Measurements from ENCODE around the gene ADH6.
"Not testable (repeated sequence)": the region's sequence is repeated elsewhere in the genome, so short reads cannot be mapped to it uniquely, and the experiment has no call there.

Gene ADH6

GRCh38 chr4:99200138-99200537 lies 18.9 kb downstream of the ADH6 start:
- WGBS, 2 experiments, result 100% methylated on average over 1 of the region's 1 CpG; no CpG with 5 or more reads in 1 of the 2 experiments
- no peak overlapping the region for H3K27ac ChIP-seq (ENCODE audit: insufficient read depth, low read depth, low read length, poor library complexity, severe bottlenecking)
- no peaks in the 10 kb centered on the region for H3K36me3 ChIP-seq (ENCODE audit: control insufficient read depth, insufficient read depth, low read length)
- no peak overlapping the region for H3K4me3 ChIP-seq (ENCODE audit: insufficient read depth, low read depth, low read length)
- H3K27me3 ChIP-seq (ENCODE audit: control insufficient read depth, insufficient read depth, low read length, poor library complexity, severe bottlenecking), result no peaks in the 10 kb centered on the region
- H3K4me1 ChIP-seq (ENCODE audit: control insufficient read depth, insufficient read depth, low read length), result no peaks in the 10 kb centered on the region
- H3K9me3 ChIP-seq (ENCODE audit: control insufficient read depth, low read length), result no peaks in the 10 kb centered on the region

- Histone ChIP-seq H3K27ac (ENCODE audit: insufficient read depth, low read depth, low read length, poor library complexity, severe bottlenecking) (no peak overlapping the region), H3K4me1 (ENCODE audit: control insufficient read depth, insufficient read depth, low read length) (no peaks in the 10 kb centered on the region), H3K4me3 (ENCODE audit: insufficient read depth, low read depth, low read length) (no peak overlapping the region), H3K27me3 (ENCODE audit: control insufficient read depth, insufficient read depth, low read length, poor library complexity, severe bottlenecking) (no peaks in the 10 kb centered on the region), H3K9me3 (ENCODE audit: control insufficient read depth, low read length) (no peaks in the 10 kb centered on the region), H3K36me3 (ENCODE audit: control insufficient read depth, insufficient read depth, low read length) (no peaks in the 10 kb centered on the region)
- 90 to 98% methylated on average over 5 of the region's 5 CpGs for WGBS, 2 experiments
Observed at GRCh38 chr4:99190336-99190735, 28.7 kb downstream of the ADH6 start.

- H3K4me1 ChIP-seq (ENCODE audit: control insufficient read depth, insufficient read depth, low read length); H3K27ac ChIP-seq (ENCODE audit: insufficient read depth, low read depth, low read length, poor library complexity, severe bottlenecking); H3K4me3 ChIP-seq (ENCODE audit: insufficient read depth, low read depth, low read length); H3K36me3 ChIP-seq (ENCODE audit: control insufficient read depth, insufficient read depth, low read length); H3K9me3 ChIP-seq (ENCODE audit: control insufficient read depth, low read length); H3K27me3 ChIP-seq (ENCODE audit: control insufficient read depth, insufficient read depth, low read length, poor library complexity, severe bottlenecking): not testable (repeated sequence)
- WGBS, 2 experiments, result 99 to 100% methylated on average over 3 of the region's 3 CpGs
Observed at GRCh38 chr4:99189900-99190299, 29.1 kb downstream of the ADH6 start.

- no peak overlapping the region for H3K4me3 ChIP-seq (ENCODE audit: insufficient read depth, low read depth, low read length)
- H3K9me3 ChIP-seq (ENCODE audit: control insufficient read depth, low read length), result no peaks in the 10 kb centered on the region
- H3K4me1 ChIP-seq (ENCODE audit: control insufficient read depth, insufficient read depth, low read length), result no peaks in the 10 kb centered on the region
- no peak overlapping the region for H3K27ac ChIP-seq (ENCODE audit: insufficient read depth, low read depth, low read length, poor library complexity, severe bottlenecking)
- WGBS, 2 experiments, result 89 to 95% methylated on average over 1 of the region's 1 CpG
- no peaks in the 10 kb centered on the region for H3K36me3 ChIP-seq (ENCODE audit: control insufficient read depth, insufficient read depth, low read length)
- H3K27me3 ChIP-seq (ENCODE audit: control insufficient read depth, insufficient read depth, low read length, poor library complexity, severe bottlenecking), result no peaks in the 10 kb centered on the region
Observed at GRCh38 chr4:99186029-99186428, 33.0 kb downstream of the ADH6 start.

- 89 to 96% methylated on average over 2 of the region's 2 CpGs for WGBS, 2 experiments
- no peaks in the 10 kb centered on the region for H3K9me3 ChIP-seq (ENCODE audit: control insufficient read depth, low read length)
- H3K4me3 ChIP-seq (ENCODE audit: insufficient read depth, low read depth, low read length), result no peak overlapping the region
- H3K4me1 ChIP-seq (ENCODE audit: control insufficient read depth, insufficient read depth, low read length), result no peaks in the 10 kb centered on the region
- no peak overlapping the region for H3K27ac ChIP-seq (ENCODE audit: insufficient read depth, low read depth, low read length, poor library complexity, severe bottlenecking)
- no peaks in the 10 kb centered on the region for H3K27me3 ChIP-seq (ENCODE audit: control insufficient read depth, insufficient read depth, low read length, poor library complexity, severe bottlenecking)
- no peaks in the 10 kb centered on the region for H3K36me3 ChIP-seq (ENCODE audit: control insufficient read depth, insufficient read depth, low read length)
Observed at GRCh38 chr4:99185581-99185980, 33.5 kb downstream of the ADH6 start.

GRCh38 chr4:99180382-99181070 lies 38.5 kb downstream of the ADH6 start:
- Histone ChIP-seq H3K27ac (ENCODE audit: insufficient read depth, low read depth, low read length, poor library complexity, severe bottlenecking) (no peak overlapping the region), H3K4me1 (ENCODE audit: control insufficient read depth, insufficient read depth, low read length) (no peaks in the 10 kb centered on the region), H3K9me3 (ENCODE audit: control insufficient read depth, low read length) (no peaks in the 10 kb centered on the region), H3K36me3 (ENCODE audit: control insufficient read depth, insufficient read depth, low read length) (no peaks in the 10 kb centered on the region), H3K27me3 (ENCODE audit: control insufficient read depth, insufficient read depth, low read length, poor library complexity, severe bottlenecking) (no peaks in the 10 kb centered on the region), H3K4me3 (ENCODE audit: insufficient read depth, low read depth, low read length) (no peak overlapping the region)
- 91 to 95% methylated on average over 2 of the region's 2 CpGs for WGBS, 2 experiments

GRCh38 chr4:99179626-99180025 lies 39.4 kb downstream of the ADH6 start:
- no peaks in the 10 kb centered on the region for H3K9me3 ChIP-seq (ENCODE audit: control insufficient read depth, low read length)
- no peaks in the 10 kb centered on the region for H3K36me3 ChIP-seq (ENCODE audit: control insufficient read depth, insufficient read depth, low read length)
- H3K4me1 ChIP-seq (ENCODE audit: control insufficient read depth, insufficient read depth, low read length), result no peaks in the 10 kb centered on the region
- no peaks in the 10 kb centered on the region for H3K27me3 ChIP-seq (ENCODE audit: control insufficient read depth, insufficient read depth, low read length, poor library complexity, severe bottlenecking)
- H3K4me3 ChIP-seq (ENCODE audit: insufficient read depth, low read depth, low read length), result no peak overlapping the region
- no peak overlapping the region for H3K27ac ChIP-seq (ENCODE audit: insufficient read depth, low read depth, low read length, poor library complexity, severe bottlenecking)
- 91 to 100% methylated on average over 1 of the region's 1 CpG for WGBS, 2 experiments

- Histone ChIP-seq H3K27me3 (ENCODE audit: control insufficient read depth, insufficient read depth, low read length, poor library complexity, severe bottlenecking) (no peaks in the 10 kb centered on the region), H3K36me3 (ENCODE audit: control insufficient read depth, insufficient read depth, low read length) (no peaks in the 10 kb centered on the region), H3K4me3 (ENCODE audit: insufficient read depth, low read depth, low read length) (no peak overlapping the region), H3K9me3 (ENCODE audit: control insufficient read depth, low read length) (no peaks in the 10 kb centered on the region), H3K27ac (ENCODE audit: insufficient read depth, low read depth, low read length, poor library complexity, severe bottlenecking) (no peak overlapping the region), H3K4me1 (ENCODE audit: control insufficient read depth, insufficient read depth, low read length) (no peaks in the 10 kb centered on the region)
- 83 to 91% methylated on average over 1 of the region's 2 CpGs for WGBS, 2 experiments
Observed at GRCh38 chr4:99179178-99179577, 39.9 kb downstream of the ADH6 start.

GRCh38 chr4:99166544-99166943 lies 52.5 kb downstream of the ADH6 start:
- Histone ChIP-seq H3K36me3 (ENCODE audit: control insufficient read depth, insufficient read depth, low read length) (no peaks in the 10 kb centered on the region), H3K27me3 (ENCODE audit: control insufficient read depth, insufficient read depth, low read length, poor library complexity, severe bottlenecking) (no peaks in the 10 kb centered on the region), H3K9me3 (ENCODE audit: control insufficient read depth, low read length) (no peaks in the 10 kb centered on the region), H3K4me3 (ENCODE audit: insufficient read depth, low read depth, low read length) (no peak overlapping the region), H3K4me1 (ENCODE audit: control insufficient read depth, insufficient read depth, low read length) (no peaks in the 10 kb centered on the region), H3K27ac (ENCODE audit: insufficient read depth, low read depth, low read length, poor library complexity, severe bottlenecking) (no peak overlapping the region)
- WGBS, 2 experiments, result 76% methylated on average over 2 of the region's 2 CpGs; no CpG with 5 or more reads in 1 of the 2 experiments

- 93 to 95% methylated on average over 1 of the region's 1 CpG for WGBS, 2 experiments
- Histone ChIP-seq H3K36me3 (ENCODE audit: control insufficient read depth, insufficient read depth, low read length) (no peaks in the 10 kb centered on the region), H3K27me3 (ENCODE audit: control insufficient read depth, insufficient read depth, low read length, poor library complexity, severe bottlenecking) (no peaks in the 10 kb centered on the region), H3K27ac (ENCODE audit: insufficient read depth, low read depth, low read length, poor library complexity, severe bottlenecking) (no peak overlapping the region), H3K4me1 (ENCODE audit: control insufficient read depth, insufficient read depth, low read length) (no peaks in the 10 kb centered on the region), H3K4me3 (ENCODE audit: insufficient read depth, low read depth, low read length) (no peak overlapping the region), H3K9me3 (ENCODE audit: control insufficient read depth, low read length) (no peaks in the 10 kb centered on the region)
Observed at GRCh38 chr4:99165978-99166377, 53.1 kb downstream of the ADH6 start.
